Measurements from ENCODE around the gene PLXNB2. TPM values are rescaled to one million over a fixed set of nuclear protein-coding genes. Genes with fewer than 3 reads are reported as not detected.
A peak's percentile ranks its signal among the peaks of the same experiment; 100 is the strongest.
"Not testable (repeated sequence)": the region's sequence is repeated elsewhere in the genome, so short reads cannot be mapped to it uniquely, and the experiment has no call there.

The PLXNB2 gene
- polyA plus RNA-seq, 3 donors: 38.2 to 368 (median 70.5) TPM

DNA sequence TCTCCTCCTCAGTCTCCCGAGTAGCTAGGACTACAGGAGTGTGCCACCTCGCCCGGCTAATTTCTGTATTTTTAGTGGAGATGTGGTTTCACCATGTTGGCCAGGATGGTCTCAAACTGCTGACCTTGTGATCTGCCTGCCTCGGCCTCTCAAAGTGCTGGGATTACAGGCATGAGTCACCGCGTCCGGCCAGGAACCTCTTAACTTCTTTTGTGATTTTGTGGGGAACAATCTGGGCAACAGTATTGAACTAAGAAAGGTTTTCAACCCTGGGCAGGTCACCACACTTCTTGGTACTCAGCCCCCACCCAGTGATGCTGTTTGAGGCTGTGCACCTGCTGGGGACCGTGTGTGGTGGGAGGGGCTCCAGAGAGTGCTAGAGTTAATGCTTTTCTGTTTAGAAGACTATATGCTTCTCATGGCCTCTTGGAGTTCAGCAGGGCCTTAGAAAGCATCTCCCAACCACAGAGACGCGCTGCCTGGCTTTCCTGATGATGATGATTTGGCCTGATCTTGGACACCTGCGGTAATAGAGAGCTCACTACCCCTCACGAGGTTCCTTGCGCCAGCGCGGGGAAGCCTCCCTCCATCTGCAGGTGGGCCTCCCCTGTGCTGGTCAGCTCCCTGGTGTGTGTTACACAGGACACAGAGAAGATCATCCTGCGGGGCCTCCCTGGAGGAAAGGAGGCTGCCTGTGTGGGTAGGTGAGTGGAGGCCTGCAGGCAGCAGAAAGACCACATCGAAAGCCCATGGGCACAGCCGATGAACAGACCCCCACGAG lies 18.2 kb upstream of the PLXNB2 start:
- TF ChIP-seq, protein P1, sequence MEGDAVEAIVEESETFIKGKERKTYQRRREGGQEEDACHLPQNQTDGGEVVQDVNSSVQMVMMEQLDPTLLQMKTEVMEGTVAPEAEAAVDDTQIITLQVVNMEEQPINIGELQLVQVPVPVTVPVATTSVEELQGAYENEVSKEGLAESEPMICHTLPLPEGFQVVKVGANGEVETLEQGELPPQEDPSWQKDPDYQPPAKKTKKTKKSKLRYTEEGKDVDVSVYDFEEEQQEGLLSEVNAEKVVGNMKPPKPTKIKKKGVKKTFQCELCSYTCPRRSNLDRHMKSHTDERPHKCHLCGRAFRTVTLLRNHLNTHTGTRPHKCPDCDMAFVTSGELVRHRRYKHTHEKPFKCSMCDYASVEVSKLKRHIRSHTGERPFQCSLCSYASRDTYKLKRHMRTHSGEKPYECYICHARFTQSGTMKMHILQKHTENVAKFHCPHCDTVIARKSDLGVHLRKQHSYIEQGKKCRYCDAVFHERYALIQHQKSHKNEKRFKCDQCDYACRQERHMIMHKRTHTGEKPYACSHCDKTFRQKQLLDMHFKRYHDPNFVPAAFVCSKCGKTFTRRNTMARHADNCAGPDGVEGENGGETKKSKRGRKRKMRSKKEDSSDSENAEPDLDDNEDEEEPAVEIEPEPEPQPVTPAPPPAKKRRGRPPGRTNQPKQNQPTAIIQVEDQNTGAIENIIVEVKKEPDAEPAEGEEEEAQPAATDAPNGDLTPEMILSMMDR (IDR thresholded peaks at IDR 0.05): no peak
- no peak for DNase-seq
- intact Hi-C loops (cut with micrococcal nuclease): loop anchor here (2.0 to 5.0 kb wide), 4 partner anchors 17 to 49 kb away; no protein-coding TSS in a partner anchor
- Histone ChIP-seq H3K36me3 (replicated peaks in 1 of 2; ENCODE audit: control insufficient read depth in 1 of 2, insufficient read depth in 2 of 2, low read length in 2 of 2) (no peaks in the 10 kb centered on the region), H3K27ac (ENCODE audit: low read depth in 1 of 2, low read length in 2 of 2) (no peak overlapping the region), H3K4me2 (replicated peaks; ENCODE audit: extremely low read depth, low read length, poor library complexity, severe bottlenecking) (no peak overlapping the region), H2AFZ (ENCODE audit: insufficient read depth, low read depth, low read length, poor library complexity, severe bottlenecking) (no peak overlapping the region), H3K79me2 (ENCODE audit: insufficient read depth, low read length) (no peaks in the 10 kb centered on the region), H3K4me3 (replicated peaks in 1 of 3; ENCODE audit: low read depth in 2 of 3, low read length in 3 of 3) (no peak overlapping the region), H3K4me1 (ENCODE audit: control insufficient read depth in 1 of 2, insufficient read depth in 2 of 2, low read length in 2 of 2) (peaks cover 11 to 17% of the 10 kb centered on the region in 2 donors), H3K27me3 (ENCODE audit: control insufficient read depth in 2 of 2, insufficient read depth in 2 of 2, low read length in 2 of 2) (peaks cover 0 to 7% of the 10 kb centered on the region in 2 donors), H4K20me1 (ENCODE audit: insufficient read depth, low read length) (peaks cover 5% of the 10 kb centered on the region), H3K9me3 (replicated peaks in 1 of 2; ENCODE audit: control insufficient read depth in 1 of 2, insufficient read depth in 1 of 2, low read length in 2 of 2) (no peaks in the 10 kb centered on the region), H3K9ac (ENCODE audit: insufficient read depth, low read length, poor library complexity, severe bottlenecking) (no peak overlapping the region)
- Mint-ChIP-seq H3K27ac (no peak overlapping the region), H3K36me3 (peaks cover 0 to 3% of the 10 kb centered on the region in 2 donors), H3K9me3 (no peaks in the 10 kb centered on the region), H3K4me3 (peak overlapping the region; percentile 69 to 89), H3K27me3 (ENCODE audit: low read depth in 3 of 3) (peaks cover 15 to 24% (median 19%) of the 10 kb centered on the region in 3 donors), H3K4me1 (peaks cover 20% of the 10 kb centered on the region)
- WGBS (ENCODE audit: insufficient coverage): 91% methylated on average over 9 of the region's 19 CpGs

DNA sequence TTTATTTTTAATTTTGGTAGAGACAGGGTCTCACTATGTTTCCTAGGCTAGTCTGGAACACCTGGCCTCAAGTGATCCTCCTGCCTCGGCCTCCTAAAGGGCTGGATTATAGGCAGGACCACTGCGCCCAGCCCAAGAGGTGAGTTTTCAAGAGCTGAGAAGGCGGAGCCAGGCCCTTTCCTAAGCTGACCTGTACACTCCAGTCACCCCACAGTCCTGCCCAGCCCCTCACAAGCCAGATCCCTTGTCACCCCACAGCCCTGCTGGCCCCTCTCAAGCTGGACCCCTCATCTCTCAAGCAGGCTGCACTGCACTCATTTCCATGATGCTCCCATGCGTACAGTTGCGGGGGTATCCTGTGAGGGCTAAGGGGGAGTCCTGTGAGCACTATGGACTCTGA lies 16.5 kb upstream of the PLXNB2 start:
- H3K4me1 Mint-ChIP-seq: peaks cover 18% of the 10 kb centered on the region
- H3K4me3 Mint-ChIP-seq: no peak overlapping the region
- Histone ChIP-seq H3K79me2 (ENCODE audit: insufficient read depth, low read length) (no peaks in the 10 kb centered on the region), H3K9ac (ENCODE audit: insufficient read depth, low read length, poor library complexity, severe bottlenecking) (no peak overlapping the region), H4K20me1 (ENCODE audit: insufficient read depth, low read length) (peaks cover 5% of the 10 kb centered on the region), H3K36me3 (replicated peaks in 1 of 2; ENCODE audit: control insufficient read depth in 1 of 2, insufficient read depth in 2 of 2, low read length in 2 of 2) (no peaks in the 10 kb centered on the region), H3K27ac (ENCODE audit: low read depth in 1 of 2, low read length in 2 of 2) (no peak overlapping the region), H2AFZ (ENCODE audit: insufficient read depth, low read depth, low read length, poor library complexity, severe bottlenecking) (no peak overlapping the region), H3K4me2 (replicated peaks; ENCODE audit: extremely low read depth, low read length, poor library complexity, severe bottlenecking) (no peak overlapping the region), H3K27me3 (ENCODE audit: control insufficient read depth in 2 of 2, insufficient read depth in 2 of 2, low read length in 2 of 2) (peaks cover 0 to 7% of the 10 kb centered on the region in 2 donors), H3K4me1 (ENCODE audit: control insufficient read depth in 1 of 2, insufficient read depth in 2 of 2, low read length in 2 of 2) (peaks cover 11 to 17% of the 10 kb centered on the region in 2 donors), H3K9me3 (replicated peaks in 1 of 2; ENCODE audit: control insufficient read depth in 1 of 2, insufficient read depth in 1 of 2, low read length in 2 of 2) (no peaks in the 10 kb centered on the region), H3K4me3 (replicated peaks in 1 of 3; ENCODE audit: low read depth in 2 of 3, low read length in 3 of 3) (no peak overlapping the region)
- no peak for DNase-seq
- TF ChIP-seq, protein P1 (IDR thresholded peaks at IDR 0.05): no peak
- intact Hi-C loops (cut with micrococcal nuclease): no loop called here
- 96% methylated on average over 3 of the region's 5 CpGs for WGBS (ENCODE audit: insufficient coverage)
- H3K27me3 Mint-ChIP-seq (ENCODE audit: low read depth in 3 of 3): peaks cover 8 to 24% (median 19%) of the 10 kb centered on the region in 3 donors
- peaks cover 0 to 3% of the 10 kb centered on the region in 2 donors for H3K36me3 Mint-ChIP-seq
- H3K9me3 Mint-ChIP-seq: no peaks in the 10 kb centered on the region
- no peak overlapping the region for H3K27ac Mint-ChIP-seq

DNA sequence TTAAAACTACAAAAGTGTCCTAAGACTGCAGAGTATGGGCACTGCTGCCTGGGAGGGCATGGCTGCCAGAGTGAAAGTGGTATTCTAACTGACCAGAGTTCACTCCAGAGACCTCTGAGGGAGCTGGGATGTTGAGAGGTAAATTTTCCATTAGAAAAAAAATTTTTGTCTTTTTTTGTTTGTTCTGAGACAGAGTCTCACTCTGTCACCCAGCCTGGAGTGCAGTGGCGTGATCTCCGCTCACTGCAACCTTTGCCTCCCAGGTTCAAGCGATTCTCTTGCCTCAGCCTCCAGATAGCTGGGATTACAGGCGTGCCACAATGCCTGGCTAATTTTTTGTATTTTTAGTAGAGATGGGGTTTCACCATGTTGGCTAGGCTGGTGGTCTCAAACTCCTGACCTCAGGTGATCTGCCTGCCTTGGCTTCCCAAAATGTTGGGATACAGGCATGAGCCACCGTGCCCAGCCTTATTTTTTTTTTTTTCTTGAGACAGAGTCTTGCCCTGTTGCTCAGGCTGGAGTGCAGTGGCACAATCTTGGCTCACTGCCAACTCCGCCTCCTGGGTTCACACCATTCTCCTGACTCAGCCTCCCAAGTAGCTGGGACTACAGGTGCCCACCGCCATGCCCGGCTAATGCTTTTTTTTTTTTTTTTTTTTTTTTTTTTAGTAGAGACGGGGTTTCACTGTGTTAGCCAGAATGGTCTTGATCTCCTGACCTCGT lies 15.1 kb upstream of the PLXNB2 start:
- H4K20me1 ChIP-seq (ENCODE audit: insufficient read depth, low read length); H3K9me3 ChIP-seq (replicated peaks in 1 of 2; ENCODE audit: control insufficient read depth in 1 of 2, insufficient read depth in 1 of 2, low read length in 2 of 2); H3K4me3 ChIP-seq (replicated peaks in 1 of 3; ENCODE audit: low read depth in 2 of 3, low read length in 3 of 3); H3K9ac ChIP-seq (ENCODE audit: insufficient read depth, low read length, poor library complexity, severe bottlenecking); H3K4me2 ChIP-seq (replicated peaks; ENCODE audit: extremely low read depth, low read length, poor library complexity, severe bottlenecking); H3K27ac Mint-ChIP-seq; H3K27ac ChIP-seq (ENCODE audit: low read depth in 1 of 2, low read length in 2 of 2); H3K9me3 Mint-ChIP-seq; H2AFZ ChIP-seq (ENCODE audit: insufficient read depth, low read depth, low read length, poor library complexity, severe bottlenecking); H3K27me3 ChIP-seq (ENCODE audit: control insufficient read depth in 2 of 2, insufficient read depth in 2 of 2, low read length in 2 of 2); H3K36me3 Mint-ChIP-seq; intact Hi-C loops (cut with micrococcal nuclease); H3K36me3 ChIP-seq (replicated peaks in 1 of 2; ENCODE audit: control insufficient read depth in 1 of 2, insufficient read depth in 2 of 2, low read length in 2 of 2); DNase-seq; H3K4me3 Mint-ChIP-seq; H3K79me2 ChIP-seq (ENCODE audit: insufficient read depth, low read length): not testable (repeated sequence)
- peaks cover 6 to 24% (median 19%) of the 10 kb centered on the region in 3 donors for H3K27me3 Mint-ChIP-seq (ENCODE audit: low read depth in 3 of 3)
- peaks cover 13% of the 10 kb centered on the region for H3K4me1 Mint-ChIP-seq
- WGBS (ENCODE audit: insufficient coverage): 98% methylated on average over 6 of the region's 10 CpGs
- peaks cover 7 to 12% of the 10 kb centered on the region in 2 donors for H3K4me1 ChIP-seq (ENCODE audit: control insufficient read depth in 1 of 2, insufficient read depth in 2 of 2, low read length in 2 of 2)
